ENCODE data around the gene KLKB1. TPM values are rescaled to one million over a fixed set of nuclear protein-coding genes. Genes with fewer than 3 reads are reported as not detected.
A peak's percentile ranks its signal among the peaks of the same experiment; 100 is the strongest.

KLKB1 gene
- total and polyA plus RNA-seq, 8 donors: 0.93 to 26.5 (median 1.6) TPM

DNA sequence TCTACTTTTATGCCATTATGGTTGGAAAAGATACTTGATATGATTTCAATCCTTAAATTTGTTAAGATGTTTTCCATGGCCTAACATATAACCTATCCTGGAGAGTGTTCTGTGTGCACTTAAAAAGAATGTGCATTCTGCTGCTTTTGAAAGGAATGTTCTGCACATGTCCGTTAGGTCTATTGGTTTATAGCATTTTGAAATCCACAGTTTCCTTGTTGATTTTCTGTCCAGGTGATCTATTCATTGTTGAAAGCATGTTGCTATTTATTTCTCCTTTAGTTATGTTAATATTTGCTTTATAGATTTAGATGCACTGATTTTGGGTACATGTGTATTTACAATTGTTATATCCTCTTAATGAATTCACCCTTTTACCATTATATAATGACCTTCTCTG is 5.7 kb upstream of the KLKB1 start:
- Histone ChIP-seq H3K9me3 (no peaks in the 10 kb centered on the region), H3K27ac (no peak overlapping the region), H3K27me3 (no peaks in the 10 kb centered on the region), H3K4me3 (no peak overlapping the region), H3K36me3 (no peaks in the 10 kb centered on the region), H3K4me1 (no peaks in the 10 kb centered on the region)
- DNase-seq (no peak), FAIRE-seq (no peak), ATAC-seq (no peak)
- TF ChIP-seq, protein P1, sequence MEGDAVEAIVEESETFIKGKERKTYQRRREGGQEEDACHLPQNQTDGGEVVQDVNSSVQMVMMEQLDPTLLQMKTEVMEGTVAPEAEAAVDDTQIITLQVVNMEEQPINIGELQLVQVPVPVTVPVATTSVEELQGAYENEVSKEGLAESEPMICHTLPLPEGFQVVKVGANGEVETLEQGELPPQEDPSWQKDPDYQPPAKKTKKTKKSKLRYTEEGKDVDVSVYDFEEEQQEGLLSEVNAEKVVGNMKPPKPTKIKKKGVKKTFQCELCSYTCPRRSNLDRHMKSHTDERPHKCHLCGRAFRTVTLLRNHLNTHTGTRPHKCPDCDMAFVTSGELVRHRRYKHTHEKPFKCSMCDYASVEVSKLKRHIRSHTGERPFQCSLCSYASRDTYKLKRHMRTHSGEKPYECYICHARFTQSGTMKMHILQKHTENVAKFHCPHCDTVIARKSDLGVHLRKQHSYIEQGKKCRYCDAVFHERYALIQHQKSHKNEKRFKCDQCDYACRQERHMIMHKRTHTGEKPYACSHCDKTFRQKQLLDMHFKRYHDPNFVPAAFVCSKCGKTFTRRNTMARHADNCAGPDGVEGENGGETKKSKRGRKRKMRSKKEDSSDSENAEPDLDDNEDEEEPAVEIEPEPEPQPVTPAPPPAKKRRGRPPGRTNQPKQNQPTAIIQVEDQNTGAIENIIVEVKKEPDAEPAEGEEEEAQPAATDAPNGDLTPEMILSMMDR (IDR thresholded peaks at IDR 0.05): no peak
- 78 to 90% methylated on average over 1 of the region's 1 CpG for WGBS, 2 donors
- intact Hi-C loops (cut with DNase I): no loop called here

DNA sequence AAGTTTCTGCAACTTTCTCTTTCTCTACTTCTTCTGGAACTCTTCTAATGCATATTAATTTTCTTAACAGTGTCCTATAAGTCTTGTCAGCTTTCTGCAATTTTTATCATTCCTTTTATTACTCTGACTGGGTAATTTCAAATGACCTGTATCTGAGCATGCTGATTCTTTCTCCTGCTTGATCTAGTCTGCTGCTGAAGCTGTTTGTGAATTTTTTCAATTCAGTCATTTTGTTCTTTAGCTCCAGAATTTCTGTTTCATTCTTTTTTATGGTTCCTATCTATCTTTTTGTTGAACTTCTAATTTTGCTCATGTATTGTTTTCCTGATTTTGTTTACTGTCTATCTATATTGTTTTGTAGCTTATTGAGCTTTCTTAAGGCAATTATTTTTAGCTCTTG is 1.5 kb upstream of the KLKB1 start:
- no peak overlapping the region for H3K27ac ChIP-seq
- TF ChIP-seq, protein P1 (IDR thresholded peaks at IDR 0.05): no peak
- peaks cover 4 to 11% (median 7%) of the 10 kb centered on the region in 3 donors for H3K4me1 ChIP-seq
- H3K27me3 ChIP-seq: no peaks in the 10 kb centered on the region
- FAIRE-seq (no peak), DNase-seq (no peak), ATAC-seq (no peak)
- no peaks in the 10 kb centered on the region for H3K36me3 ChIP-seq
- no peak overlapping the region for H3K4me3 ChIP-seq
- intact Hi-C loops (cut with DNase I): no loop called here
- H3K9me3 ChIP-seq: no peaks in the 10 kb centered on the region

DNA sequence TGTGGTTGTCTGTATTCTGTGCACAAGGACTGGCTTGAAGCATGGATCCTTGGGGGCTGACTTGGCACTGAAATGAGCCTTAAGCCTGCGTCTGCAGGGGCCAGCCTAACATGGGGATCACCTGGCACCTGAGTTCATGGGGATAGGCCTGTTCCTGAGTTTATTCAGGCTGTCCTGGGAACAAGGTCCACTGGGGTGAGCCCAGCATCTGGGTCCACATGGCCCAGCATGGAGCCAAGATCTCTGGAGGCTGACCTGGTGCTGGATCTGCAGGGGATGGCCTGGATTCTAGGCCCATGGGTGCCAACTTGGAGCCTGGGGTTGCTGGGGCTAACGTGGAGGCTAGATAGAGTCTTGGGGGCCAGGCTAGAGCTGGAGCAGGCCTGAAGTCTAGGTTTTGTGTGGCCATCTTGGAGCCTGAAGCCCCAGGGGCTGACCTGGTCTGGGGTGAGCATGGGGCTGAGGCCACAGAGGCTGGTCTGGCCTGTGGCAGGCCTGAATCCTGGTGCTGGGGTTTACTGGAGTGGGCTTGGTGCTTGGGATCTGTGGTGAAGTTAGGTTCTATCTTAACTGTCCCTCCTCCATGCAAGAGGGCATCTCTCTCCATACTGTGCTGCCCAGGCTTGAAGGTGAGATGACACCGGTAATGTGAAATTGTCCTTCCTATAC is 652 bp upstream of the KLKB1 start:
- DNase-seq (peak in 1 of 6 donors; percentile 35), FAIRE-seq (no peak), ATAC-seq (peak in 1 of 4 donors; percentile 12)
- no peaks in the 10 kb centered on the region for H3K36me3 ChIP-seq
- no peaks in the 10 kb centered on the region for H3K9me3 ChIP-seq
- peaks cover 4 to 11% (median 7%) of the 10 kb centered on the region in 3 donors for H3K4me1 ChIP-seq
- no peak overlapping the region for H3K4me3 ChIP-seq
- intact Hi-C loops (cut with DNase I): no loop called here
- H3K27ac ChIP-seq: no peak overlapping the region
- 93 to 98% methylated on average over 3 of the region's 3 CpGs for WGBS, 2 donors
- TF ChIP-seq, protein P1 (IDR thresholded peaks at IDR 0.05): no peak
- H3K27me3 ChIP-seq: no peaks in the 10 kb centered on the region

DNA sequence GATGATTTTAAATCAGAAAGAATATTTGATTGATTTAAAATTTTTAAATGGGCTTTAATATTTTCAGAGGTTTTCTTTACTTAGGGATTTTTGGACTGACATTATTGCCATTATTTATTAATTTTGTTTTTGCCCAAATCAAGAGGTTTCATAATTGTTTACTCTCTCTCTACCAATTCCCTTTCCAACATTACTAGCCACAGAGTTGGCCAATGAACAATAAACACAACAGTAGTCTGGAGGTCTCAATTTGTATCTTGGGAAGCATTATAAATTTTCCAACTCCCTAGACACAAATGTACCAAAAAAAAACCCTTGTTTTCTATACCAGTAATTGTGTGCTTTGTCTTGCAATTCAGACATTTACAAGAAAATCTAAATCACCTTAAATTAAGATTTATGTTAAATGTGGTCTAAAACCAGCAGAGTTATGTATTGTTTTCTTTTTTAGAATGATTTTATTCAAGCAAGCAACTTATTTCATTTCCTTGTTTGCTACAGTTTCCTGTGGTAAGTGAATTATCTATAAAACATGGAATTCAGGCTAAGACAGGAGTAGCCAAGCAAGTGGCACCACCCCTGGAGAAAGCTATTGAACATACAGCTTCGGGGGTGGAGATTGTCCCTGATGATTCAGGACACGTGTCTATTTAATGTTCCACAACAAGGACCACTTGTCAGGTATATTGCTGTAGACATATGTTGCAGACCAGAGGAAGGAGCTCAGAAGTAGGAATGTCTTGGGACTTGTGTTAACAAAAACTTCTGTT is 622 bp downstream of the KLKB1 start:
- FAIRE-seq (no peak), DNase-seq (no peak), ATAC-seq (peak in 3 of 4 donors; percentile 39 to 76 (median 62))
- Histone ChIP-seq H3K27me3 (no peaks in the 10 kb centered on the region), H3K4me1 (peaks cover 4 to 11% (median 7%) of the 10 kb centered on the region in 3 donors), H3K36me3 (no peaks in the 10 kb centered on the region), H3K4me3 (peak overlapping the region in 2 of 4 donors; percentile 6 to 28), H3K9me3 (no peaks in the 10 kb centered on the region), H3K27ac (peak overlapping the region in 3 of 4 donors; percentile 13 to 46 (median 24))
- TF ChIP-seq, protein P1 (IDR thresholded peaks at IDR 0.05): no peak
- 26% methylated on average over 2 of the region's 2 CpGs for WGBS, 2 donors
- intact Hi-C loops (cut with DNase I): no loop called here

DNA sequence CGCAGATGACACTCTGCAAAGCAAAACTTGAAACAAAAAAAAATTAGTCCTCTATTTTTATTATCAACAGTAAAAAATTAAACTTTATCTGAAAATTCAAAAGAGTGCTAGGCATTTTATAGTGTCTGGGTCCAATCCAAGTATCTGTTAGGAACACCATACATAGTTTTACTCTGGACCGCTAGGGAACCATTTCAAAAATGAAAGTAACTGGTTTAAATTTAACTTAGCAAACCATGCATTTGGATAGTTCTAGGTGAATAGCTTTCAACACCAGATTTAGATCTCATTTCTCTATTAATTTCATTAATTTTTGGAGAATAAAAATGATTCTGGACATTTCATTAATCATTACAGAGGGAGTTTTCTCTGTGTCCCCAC is 1.2 kb downstream of the KLKB1 start:
- intact Hi-C loops (cut with DNase I): no loop called here

More for the DNA sequence above, 1.2 kb downstream of the KLKB1 start:
- Histone ChIP-seq H3K27ac (peak overlapping the region in 3 of 4 donors; percentile 13 to 46 (median 24)), H3K9me3 (no peaks in the 10 kb centered on the region), H3K4me3 (peak overlapping the region in 2 of 4 donors; percentile 6 to 28), H3K36me3 (no peaks in the 10 kb centered on the region), H3K27me3 (no peaks in the 10 kb centered on the region), H3K4me1 (peaks cover 4 to 11% (median 7%) of the 10 kb centered on the region in 3 donors)
- no peak for FAIRE-seq
- WGBS, 2 donors: 56 to 59% methylated on average over 2 of the region's 2 CpGs
- TF ChIP-seq, protein P1 (IDR thresholded peaks at IDR 0.05): no peak
- no peak for DNase-seq
- peak in 3 of 4 donors; percentile 56 to 61 (median 58) for ATAC-seq
